ENCODE data around the gene HIC2.
"Not testable (repeated sequence)": the region's sequence is repeated elsewhere in the genome, so short reads cannot be mapped to it uniquely, and the experiment has no call there.

Gene HIC2

GRCh38 chr22:21493789-21494782, 76.9 kb downstream of the HIC2 start:
- not testable (repeated sequence) for DNase-seq (ENCODE audit: low read depth); H3K4me3 ChIP-seq (ENCODE audit: control insufficient read depth, low read depth, low read length)

DNA sequence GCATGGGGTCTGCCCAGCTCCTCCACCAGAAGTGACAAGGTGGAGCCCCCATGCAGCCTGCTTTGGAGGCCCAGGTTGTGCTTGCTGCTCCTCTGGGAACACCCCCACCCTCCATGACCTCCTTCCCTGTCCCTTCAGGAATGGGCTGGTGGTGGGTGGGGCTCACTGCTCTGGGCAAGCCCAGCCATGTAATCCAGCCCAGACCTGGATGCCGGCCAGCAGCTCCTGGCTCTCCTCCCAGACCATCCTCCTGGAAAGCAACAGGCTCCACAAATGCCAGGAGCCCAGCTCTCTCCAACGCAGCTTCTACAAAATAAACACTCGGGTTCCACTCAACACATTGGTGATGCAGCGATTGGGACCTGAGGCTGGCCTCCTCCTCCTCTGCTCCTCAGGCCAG, 80.8 kb downstream of the HIC2 start:
- DNase-seq (ENCODE audit: low read depth); H3K4me3 ChIP-seq (ENCODE audit: control insufficient read depth, low read depth, low read length): not testable (repeated sequence)

DNA sequence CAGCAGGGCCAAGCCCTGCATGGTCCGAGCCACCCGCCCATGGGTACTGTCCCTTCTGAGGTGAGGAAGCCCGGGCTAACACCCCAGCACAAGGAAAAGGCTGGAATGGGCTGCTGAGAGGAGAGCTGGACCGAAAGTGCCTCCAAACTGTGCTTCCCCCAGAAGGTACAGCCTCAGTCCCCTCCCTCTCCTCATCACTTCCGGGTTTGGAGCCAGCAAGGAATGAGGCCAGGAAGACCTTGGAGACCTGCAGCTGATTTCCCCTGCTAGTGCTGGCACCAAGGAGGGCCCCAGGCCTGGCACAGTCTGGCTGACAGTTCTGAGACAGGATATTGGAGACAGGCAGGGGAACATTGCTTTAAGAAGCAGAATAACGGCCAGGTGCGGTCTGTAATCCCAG, 81.3 kb downstream of the HIC2 start:
- not testable (repeated sequence) for DNase-seq (ENCODE audit: low read depth); H3K4me3 ChIP-seq (ENCODE audit: control insufficient read depth, low read depth, low read length)

DNA sequence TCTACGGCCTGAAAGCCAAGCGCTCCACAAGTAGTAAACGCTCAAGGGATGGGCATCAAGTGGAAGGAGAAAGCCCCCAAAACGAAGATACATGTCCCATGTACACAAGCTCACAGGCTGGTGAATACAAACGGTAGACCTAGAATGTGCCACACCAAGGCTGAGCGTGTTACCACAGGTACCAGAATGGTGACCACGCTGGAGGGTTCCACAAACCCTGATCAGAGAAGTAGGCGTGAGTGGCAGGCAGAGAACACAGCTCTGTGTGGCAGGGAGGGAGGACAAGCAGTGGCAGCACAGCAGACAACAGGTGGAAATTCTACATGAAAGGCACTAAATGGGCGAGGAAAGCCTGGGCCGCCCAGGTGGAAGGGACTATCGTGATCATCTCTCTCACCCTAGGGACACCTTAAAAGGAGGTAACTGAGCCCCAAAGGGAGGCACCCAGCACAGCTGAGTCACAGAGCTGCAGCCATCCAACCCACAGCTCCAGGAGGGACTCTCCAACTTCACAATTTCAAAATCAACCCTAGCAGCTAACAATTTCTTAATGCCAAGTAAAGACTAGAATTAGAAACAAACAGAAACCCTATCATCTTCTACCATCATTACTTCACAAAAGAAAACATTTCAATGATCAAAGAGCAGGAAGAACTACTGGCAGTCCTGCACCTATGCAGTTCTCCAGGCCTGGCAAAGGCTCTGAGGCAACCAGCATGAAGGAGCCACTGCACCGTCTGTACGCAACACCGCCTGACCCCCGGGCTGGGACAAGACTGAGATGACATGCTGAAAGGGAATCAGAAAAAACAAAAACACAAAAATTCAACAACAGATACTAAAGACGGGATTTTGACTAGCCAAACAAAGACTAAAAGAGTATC, 82.7 kb downstream of the HIC2 start:
- DNase-seq (ENCODE audit: low read depth); H3K4me3 ChIP-seq (ENCODE audit: control insufficient read depth, low read depth, low read length): not testable (repeated sequence)

Measured in AG09309 (cell line).